Peyer's patch (tissue), 4 donors: ENCODE measurements around the gene TRDN. TPM values are rescaled to one million over a fixed set of nuclear protein-coding genes. Genes with fewer than 3 reads are reported as not detected.

Experiments used
- DNase-seq, 3 donors: peaks; one replicate each; pipeline ENCODE4 v3.0.0-alpha.2; 2017 to 2019
- H3K27ac ChIP-seq, 4 donors: fragments of 200-600 bp; sonication (generic); one replicate each; pipeline ENCODE4 v1.5.1; 2016 to 2019
- H3K27me3 ChIP-seq, 2 donors: fragments of 200-600 bp; sonication (generic); one replicate each; pipeline ENCODE4 v1.5.1; 2019
- H3K36me3 ChIP-seq, 3 donors: fragments of 200-600 bp; sonication (generic); one replicate each; pipeline ENCODE4 v1.5.1; 2016 to 2019
- H3K4me1 ChIP-seq, 4 donors: fragments of 200-600 bp; sonication (generic); one replicate each; pipeline ENCODE4 v1.5.1; 2016 to 2019
- H3K4me3 ChIP-seq, 4 donors: fragments of 200-600 bp; sonication (generic); 1 replicate in 3 of 4; 2 replicates in 1 of 4; pipeline ENCODE4 v1.5.1; 2016 to 2019; ENCODE audit warnings: mild to moderate bottlenecking in 1 of 4
- H3K9me3 ChIP-seq, 4 donors: fragments of 200-600 bp; sonication (generic); one replicate each; pipeline ENCODE4 v1.5.1; 2016 to 2019; ENCODE audit warnings: mild to moderate bottlenecking in 1 of 4
- CTCF ChIP-seq, 6 experiments: fragments of 450-650 bp in 4 of 6; fragments of 200-600 bp in 2 of 6; sonication (generic) in 1 of 6; IDR thresholded peaks; one replicate each; pipeline ENCODE4 v1.5.1; 2017 to 2019; ENCODE audit warnings: antibody characterized with exemption in 6 of 6, mild to moderate bottlenecking in 3 of 6, moderate library complexity in 1 of 6
- POLR2A ChIP-seq, 2 donors: fragments of 450-650 bp; IDR thresholded peaks; one replicate each; pipeline ENCODE4 v1.5.1; 2017; ENCODE audit warnings: antibody characterized with exemption in 2 of 2, mild to moderate bottlenecking in 2 of 2, moderate library complexity in 2 of 2
- total RNA-seq, 4 donors: library from RNA; depleted of rRNA; stranded (reverse); fragments of >200 nt; gene quantifications; one replicate each; pipeline ENCODE4 v1.1.0, GENCODE V29; 2016

TRDN gene
- total RNA-seq, 4 donors from 2014 or later, result not detected

- no peak overlapping the region for H3K27ac ChIP-seq
- H3K27me3 ChIP-seq, result no peaks in the 10 kb centered on the region
- DNase-seq, result no peak
- no peak for TF ChIP-seq POLR2A (IDR thresholded peaks at IDR 0.05)
- TF ChIP-seq CTCF (IDR thresholded peaks at IDR 0.05), result no peak
- H3K9me3 ChIP-seq, result no peaks in the 10 kb centered on the region
- no peaks in the 10 kb centered on the region for H3K36me3 ChIP-seq
- no peak overlapping the region for H3K4me3 ChIP-seq
- H3K4me1 ChIP-seq, result no peaks in the 10 kb centered on the region
Measured at GRCh38 chr6:123541462-123541861, 95.3 kb downstream of the TRDN start.

GRCh38 chr6:123533862-123534648, 102.7 kb downstream of the TRDN start:
- Histone ChIP-seq H3K27ac (no peak overlapping the region), H3K36me3 (no peaks in the 10 kb centered on the region), H3K4me1 (no peaks in the 10 kb centered on the region), H3K9me3 (no peaks in the 10 kb centered on the region), H3K4me3 (no peak overlapping the region), H3K27me3 (no peaks in the 10 kb centered on the region)
- DNase-seq, result no peak
- TF ChIP-seq CTCF (IDR thresholded peaks at IDR 0.05) (no peak), POLR2A (IDR thresholded peaks at IDR 0.05) (no peak)

DNA sequence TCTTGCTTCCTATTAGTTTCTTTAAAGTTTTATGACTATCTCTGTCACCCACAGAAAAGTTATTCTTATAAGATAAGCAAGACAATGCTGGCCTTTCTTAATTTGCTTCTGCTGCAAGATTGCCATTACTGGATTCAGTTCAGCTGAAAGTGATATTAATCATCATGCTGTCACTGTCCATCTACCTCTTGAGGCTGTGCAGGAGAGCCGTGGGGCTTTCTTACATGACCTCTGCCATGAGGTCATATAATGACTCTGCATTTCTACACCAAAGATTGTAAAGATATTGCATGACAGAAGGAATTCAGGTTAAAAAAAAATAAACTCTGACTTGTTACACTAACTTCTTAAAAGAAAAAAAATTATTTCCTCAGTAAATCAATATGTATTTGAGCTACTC, 106.9 kb downstream of the TRDN start:
- Histone ChIP-seq H3K4me1 (no peaks in the 10 kb centered on the region), H3K9me3 (no peaks in the 10 kb centered on the region), H3K4me3 (no peak overlapping the region), H3K27ac (no peak overlapping the region), H3K27me3 (no peaks in the 10 kb centered on the region), H3K36me3 (no peaks in the 10 kb centered on the region)
- no peak for DNase-seq
- no peak for TF ChIP-seq CTCF (IDR thresholded peaks at IDR 0.05)
- no peak for TF ChIP-seq POLR2A (IDR thresholded peaks at IDR 0.05)

GRCh38 chr6:123529058-123529457, 107.7 kb downstream of the TRDN start:
- Histone ChIP-seq H3K27ac (no peak overlapping the region), H3K27me3 (no peaks in the 10 kb centered on the region), H3K36me3 (no peaks in the 10 kb centered on the region), H3K4me1 (no peaks in the 10 kb centered on the region), H3K9me3 (no peaks in the 10 kb centered on the region), H3K4me3 (no peak overlapping the region)
- DNase-seq, result no peak
- TF ChIP-seq POLR2A (IDR thresholded peaks at IDR 0.05), result no peak

- no peak for TF ChIP-seq POLR2A (IDR thresholded peaks at IDR 0.05)
- TF ChIP-seq CTCF (IDR thresholded peaks at IDR 0.05), result no peak
- H3K27ac ChIP-seq, result no peak overlapping the region
- DNase-seq, result no peak
- H3K4me3 ChIP-seq, result no peak overlapping the region
- H3K27me3 ChIP-seq, result no peaks in the 10 kb centered on the region
- H3K36me3 ChIP-seq, result no peaks in the 10 kb centered on the region
- no peaks in the 10 kb centered on the region for H3K9me3 ChIP-seq
- H3K4me1 ChIP-seq, result no peaks in the 10 kb centered on the region
Measured at GRCh38 chr6:123527406-123527805, 109.3 kb downstream of the TRDN start.

DNA sequence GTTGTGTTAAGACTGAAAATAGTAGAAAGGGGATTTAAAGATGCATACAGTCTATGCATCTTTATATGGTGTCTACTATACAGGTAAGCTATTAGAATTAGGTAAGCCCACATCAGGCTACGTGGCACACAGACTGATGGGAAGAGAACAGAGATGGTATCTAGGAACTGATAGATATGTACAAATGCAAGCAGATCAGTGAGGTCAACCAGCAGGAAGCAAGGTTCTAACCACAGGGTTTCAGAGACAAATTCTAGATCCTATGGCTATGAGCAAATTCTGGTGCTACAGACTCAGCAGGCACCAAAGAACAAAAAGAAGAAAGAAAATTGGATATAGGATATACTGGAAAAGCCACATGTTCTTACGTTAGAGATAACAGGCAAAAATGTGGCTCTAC, 110.6 kb downstream of the TRDN start:
- H3K36me3 ChIP-seq, result no peaks in the 10 kb centered on the region

More for the DNA sequence above, 110.6 kb downstream of the TRDN start:
- TF ChIP-seq CTCF (IDR thresholded peaks at IDR 0.05) (no peak), POLR2A (IDR thresholded peaks at IDR 0.05) (no peak)
- no peak overlapping the region for H3K4me3 ChIP-seq
- H3K4me1 ChIP-seq, result no peaks in the 10 kb centered on the region
- H3K9me3 ChIP-seq, result no peaks in the 10 kb centered on the region
- H3K27me3 ChIP-seq, result no peaks in the 10 kb centered on the region
- H3K27ac ChIP-seq, result no peak overlapping the region
- no peak for DNase-seq
